ENCODE results near the gene DYRK1A.
A peak's percentile ranks its signal among the peaks of the same experiment; 100 is the strongest.

DYRK1A gene

DNA sequence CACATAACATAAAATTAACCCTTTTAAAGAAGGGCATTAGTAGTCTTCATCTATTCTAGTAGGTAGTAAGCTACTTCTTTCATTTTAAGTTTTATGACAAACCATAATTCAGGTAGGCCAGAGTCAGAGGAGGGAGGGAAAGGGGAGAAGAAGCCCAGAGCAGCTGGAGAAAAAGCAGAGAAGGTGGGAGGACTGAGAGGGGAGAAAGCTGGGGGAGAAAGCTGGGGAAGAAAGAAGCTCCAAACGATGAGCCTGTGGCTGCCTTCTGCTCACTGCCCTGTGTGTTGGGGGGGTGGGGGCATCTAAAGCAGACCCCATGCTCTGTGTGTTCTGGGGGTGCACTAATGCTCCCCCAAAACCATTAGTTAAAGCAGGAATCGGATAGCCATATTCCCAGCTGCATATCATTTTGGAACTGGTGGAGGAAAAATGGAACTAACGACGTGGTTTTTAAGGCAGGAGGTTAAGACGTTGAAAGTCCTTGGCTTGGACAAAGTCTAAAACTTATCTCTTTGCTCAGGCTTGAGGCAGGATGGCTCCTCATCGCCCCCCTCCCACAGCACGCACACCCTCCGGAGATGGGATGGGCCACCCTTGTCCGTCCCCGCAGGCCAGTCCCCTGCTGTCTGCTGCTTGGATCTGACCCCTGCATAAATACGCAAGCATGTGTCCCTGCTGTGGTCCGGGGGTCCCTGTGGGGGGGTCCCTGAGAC lies 184.2 kb downstream of the DYRK1A start:
- no peak for DNase-seq

DNA sequence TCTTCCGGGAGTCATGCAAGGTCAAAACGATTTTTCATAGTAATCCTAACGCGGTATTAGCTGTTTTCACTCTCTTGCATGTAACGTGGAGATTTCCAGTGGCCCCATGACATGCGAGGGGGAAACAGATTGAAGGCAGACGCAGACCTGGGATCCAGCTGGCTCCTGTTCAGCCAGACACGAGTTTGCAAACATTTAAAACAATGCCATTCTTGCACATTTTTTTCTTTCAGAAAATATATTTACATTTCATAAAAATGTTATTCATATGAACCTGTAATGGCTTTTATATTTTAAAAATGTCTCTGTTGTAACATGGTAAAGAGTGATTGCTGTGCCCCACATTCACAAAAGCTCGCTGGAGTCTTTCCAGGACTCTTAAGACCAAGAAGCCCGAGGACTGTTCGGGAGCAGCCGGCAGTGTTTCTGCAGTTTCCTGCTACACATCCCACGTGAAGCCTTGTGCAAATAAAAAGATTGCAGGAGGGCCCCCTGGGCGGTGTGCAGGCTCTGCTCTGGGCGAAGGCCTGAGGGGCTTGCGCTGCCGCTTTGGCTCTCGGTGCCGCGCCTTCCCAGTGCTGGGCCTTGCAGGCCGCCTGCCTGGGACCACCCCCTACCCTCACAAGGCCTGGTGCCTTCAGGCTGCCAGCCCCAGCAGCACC lies 184.9 kb downstream of the DYRK1A start:
- peak; percentile 37 for DNase-seq

- no peak for DNase-seq
Observed at GRCh38 chr21:37551993-37552355, 185.4 kb downstream of the DYRK1A start.

DNA sequence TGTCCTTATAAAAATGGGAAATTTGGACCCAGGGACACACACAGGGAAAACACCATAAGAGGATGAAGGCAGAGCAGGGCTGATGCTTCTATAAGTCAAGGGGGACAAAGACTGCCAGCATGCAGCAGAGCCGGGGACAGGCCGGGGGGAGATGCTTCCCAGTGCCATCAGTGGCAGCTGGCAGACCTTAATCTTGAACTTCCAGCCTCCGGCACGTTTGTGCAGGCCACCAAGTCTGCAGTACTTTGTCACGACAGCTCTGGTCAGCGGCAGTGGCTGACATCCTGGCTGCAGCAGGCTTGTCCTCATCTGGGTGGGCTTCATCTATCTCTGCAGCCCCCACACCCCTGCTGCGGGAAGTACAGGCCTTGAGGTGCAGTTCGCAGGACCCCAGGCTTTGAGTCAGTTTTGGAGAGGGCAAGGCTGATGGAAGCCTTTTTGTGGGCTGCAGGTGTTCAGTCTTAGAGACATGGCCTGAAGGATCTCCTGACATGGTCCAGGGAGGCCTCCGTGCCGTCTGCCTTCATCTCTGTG lies 186.0 kb downstream of the DYRK1A start:
- no peak for DNase-seq

DNA sequence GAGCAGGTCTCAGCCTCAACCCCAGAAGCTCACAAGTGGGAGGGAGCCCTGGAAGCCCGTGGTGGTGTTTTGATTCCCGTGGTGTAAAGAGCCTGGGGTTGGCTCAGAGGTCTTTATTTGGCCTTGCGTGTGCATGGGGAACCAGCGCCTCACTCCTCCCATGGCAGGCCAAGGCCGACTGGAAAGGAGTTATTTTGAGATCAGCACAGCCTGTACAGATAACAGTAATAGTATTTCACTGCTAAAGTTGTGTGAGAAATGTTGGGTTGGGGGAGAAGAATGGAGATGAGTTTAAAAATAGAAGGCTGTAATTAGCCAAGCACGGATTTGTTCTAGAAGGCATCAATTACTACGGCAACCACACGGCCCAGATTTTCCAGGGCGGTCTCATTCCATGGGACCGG lies 186.5 kb downstream of the DYRK1A start:
- no peak for DNase-seq

DNA sequence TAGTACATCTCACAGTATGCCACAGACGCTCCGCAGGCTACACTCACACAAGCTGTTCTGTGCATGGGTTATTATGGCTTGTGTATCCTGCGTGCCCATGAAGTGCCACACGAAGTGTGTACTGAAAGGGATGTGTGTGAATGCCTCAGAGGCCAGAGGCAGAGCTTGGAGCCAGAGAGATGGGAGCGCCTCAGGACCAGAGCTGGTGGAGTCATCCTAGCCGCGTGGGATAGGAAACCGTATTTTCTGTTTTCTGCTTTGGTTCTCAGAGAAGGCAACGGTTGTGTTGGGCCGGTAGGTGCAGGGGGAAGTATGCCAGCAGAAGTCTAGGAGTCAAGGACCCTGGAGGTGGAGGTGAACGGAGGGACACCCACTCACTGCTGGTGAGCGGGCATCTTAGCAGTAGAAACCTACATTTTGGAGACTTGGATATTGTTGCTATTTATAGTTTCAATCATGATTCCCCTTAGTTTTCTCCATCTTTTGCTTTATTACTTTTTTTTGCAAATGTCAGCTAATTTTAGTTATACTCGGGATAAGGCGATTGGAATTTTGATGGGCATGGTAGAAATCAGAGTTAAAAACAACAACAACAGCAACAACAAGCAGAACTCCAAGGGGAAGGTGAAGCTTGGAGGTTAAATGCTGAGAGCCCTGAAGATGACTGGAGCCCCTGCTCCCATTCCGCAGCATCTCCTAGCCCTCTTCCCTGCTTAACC lies 188.2 kb downstream of the DYRK1A start:
- no peak for DNase-seq

GRCh38 chr21:37555672-37556261 lies 189.2 kb downstream of the DYRK1A start:
- no peak for DNase-seq

DNA sequence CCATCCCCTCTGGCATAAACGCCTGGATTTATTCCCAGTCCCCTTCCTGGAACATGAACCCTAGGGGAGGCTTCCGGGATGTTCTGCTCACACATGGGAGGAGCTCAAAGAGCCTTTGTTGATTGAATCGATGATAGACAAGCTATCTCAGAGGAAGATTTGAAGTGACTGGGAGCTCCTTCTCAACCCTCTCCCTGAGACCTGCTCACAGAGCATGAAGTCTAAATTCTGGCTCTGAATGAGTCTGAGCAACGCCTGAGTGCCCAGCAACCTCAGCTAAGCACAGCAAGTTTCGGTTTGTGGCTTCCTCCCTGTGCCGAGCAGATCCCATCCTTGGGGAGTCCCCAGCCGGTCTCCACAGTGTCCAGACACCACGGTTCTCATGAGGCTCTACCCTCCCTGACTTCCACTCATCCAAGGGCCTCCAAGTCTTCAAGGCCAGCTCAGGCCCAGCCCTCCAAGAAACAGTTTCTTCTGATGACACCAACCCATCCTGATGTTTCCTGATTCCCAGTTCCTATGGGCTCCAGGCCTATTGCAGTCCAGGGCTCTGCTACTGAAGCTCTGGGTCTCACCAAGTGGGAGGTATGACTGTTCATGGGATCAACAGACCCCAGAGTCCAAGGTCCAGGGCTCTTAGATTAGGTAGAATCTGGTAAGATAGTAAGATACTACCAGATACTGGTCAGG lies 190.8 kb downstream of the DYRK1A start:
- DNase-seq, result no peak

- DNase-seq, result no peak
Observed at GRCh38 chr21:37558676-37559211, 192.2 kb downstream of the DYRK1A start.

DNA sequence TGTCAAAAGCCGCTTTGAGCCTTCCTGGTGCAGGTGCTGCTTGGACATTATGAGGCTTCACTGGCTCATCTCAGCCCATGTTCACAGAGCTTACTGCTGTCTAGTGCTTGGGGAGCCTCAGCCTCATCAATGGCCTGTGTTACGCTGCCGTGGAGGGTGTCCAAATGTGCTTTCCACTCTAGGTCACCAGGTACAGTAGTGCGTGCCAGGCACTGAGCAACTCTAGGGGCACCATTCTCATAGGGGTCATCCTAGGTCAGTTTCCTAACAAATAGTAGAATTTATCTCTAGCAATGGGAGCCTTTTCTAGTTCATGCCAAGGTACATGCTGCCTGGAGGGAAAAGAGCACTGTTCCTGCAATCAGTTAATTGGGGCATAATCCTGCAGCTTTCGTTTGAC lies 193.8 kb downstream of the DYRK1A start:
- no peak for DNase-seq

- DNase-seq, result no peak
Observed at GRCh38 chr21:37561506-37561905, 194.9 kb downstream of the DYRK1A start.

DNA sequence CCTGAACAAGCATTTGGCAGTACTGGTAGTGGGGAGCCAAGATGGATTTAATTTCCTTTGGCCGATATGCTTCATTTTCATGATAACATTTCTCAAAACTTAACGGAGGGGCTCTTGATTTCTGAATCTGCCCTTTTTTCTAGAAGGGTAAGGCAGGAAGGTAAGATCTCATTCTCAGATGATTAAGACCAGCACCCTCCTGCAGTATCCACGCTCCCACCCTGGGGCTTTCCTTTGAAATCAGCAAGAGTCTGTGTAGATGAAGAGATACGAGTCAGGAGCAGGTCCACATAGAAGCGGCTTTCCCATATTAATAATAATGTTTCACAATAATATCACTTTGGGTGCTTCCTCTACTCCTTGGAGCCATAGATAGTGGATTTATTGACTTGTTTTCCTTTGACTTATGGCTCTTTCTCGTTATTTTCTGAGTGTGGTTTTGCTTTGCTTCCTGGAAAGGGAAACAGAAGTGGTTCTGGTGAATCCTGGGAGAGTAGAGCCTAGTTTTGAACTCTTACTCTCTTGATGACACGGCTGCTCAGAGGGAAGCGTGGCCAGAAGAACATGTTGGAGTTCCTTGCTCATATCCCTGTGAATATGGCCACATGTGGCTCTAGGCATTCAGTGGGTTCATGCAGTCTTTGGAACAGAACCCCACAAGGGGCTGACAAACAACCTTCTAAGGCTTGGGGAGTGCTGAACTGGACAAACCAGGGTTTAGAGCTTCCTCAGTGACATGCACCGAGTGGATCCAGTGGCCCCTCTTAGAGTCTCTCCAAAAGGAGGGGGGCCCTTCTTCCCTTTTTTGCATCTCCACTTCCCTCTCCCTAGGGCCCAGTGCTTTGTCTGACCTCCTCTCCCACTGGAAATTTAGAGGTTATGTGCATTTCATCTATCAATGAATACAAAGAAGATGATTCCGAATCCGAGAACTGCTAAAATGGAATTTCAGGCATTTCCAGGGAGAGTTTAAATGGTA lies 195.7 kb downstream of the DYRK1A start:
- no peak for DNase-seq

GRCh38 chr21:37562920-37563640 lies 196.5 kb downstream of the DYRK1A start:
- DNase-seq, result no peak

DNA sequence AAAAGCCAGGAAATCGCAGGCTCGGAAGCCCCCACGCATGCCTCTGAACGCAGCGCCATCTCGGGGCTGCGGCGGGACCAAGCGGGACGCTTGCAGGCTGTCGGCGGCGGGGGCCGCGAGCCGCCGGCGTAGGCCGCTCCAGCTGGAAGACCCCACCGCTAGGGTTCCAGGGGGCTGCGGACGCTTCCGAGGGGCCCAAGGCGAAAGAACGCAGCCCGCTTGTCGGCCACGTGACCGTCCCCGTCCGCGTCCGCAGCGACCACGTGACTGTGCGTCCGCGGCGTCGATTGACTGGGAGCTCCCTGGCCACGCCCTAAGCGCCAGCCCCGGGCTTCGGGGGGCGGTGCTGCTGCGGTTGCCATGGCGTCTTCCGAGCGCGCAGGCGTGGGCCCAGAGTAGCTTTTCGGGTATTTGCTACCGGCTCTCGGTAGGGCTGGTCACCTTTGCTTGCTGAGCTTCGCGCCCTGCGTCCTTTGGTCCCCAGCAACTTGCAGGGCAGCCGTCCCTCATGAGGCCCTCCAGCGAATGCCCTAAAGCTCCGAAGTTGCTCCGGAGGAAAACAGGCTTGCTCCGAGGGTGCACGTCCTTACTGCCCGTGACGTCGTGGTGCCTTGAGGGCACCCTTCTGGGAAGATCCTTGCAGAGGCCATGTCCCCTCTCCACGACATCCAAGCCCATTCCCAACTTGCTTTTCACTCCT lies 197.2 kb downstream of the DYRK1A start:
- peak; percentile 97 for DNase-seq

DNA sequence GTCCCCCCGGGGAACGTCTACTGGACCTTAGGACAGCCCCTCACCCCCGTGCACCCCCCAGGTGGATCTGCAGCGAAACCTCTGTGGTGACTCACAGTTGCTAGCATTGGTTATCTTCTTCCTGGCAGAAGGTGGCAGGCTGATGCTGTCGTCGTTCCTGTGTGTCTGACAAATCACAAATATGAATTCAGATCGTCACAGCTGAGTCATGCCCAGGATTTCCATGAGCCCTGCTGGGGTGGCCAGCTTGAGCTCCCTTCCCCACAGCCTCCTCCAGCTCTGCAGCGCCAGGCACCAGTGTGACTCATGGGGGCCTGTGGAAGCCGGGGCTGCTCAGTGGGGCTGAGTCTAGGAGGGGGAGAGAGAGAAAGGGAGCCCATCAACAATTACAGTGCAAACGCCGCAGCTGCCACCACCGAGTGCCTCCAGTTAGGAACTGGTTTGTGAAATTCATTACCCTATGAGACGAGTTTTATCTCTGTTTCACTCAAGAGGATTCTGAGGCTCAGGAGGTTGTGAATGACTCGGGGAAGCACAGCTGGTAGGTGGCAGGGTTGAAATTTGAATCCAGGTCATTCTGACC lies 197.9 kb downstream of the DYRK1A start:
- no peak for DNase-seq

DNA sequence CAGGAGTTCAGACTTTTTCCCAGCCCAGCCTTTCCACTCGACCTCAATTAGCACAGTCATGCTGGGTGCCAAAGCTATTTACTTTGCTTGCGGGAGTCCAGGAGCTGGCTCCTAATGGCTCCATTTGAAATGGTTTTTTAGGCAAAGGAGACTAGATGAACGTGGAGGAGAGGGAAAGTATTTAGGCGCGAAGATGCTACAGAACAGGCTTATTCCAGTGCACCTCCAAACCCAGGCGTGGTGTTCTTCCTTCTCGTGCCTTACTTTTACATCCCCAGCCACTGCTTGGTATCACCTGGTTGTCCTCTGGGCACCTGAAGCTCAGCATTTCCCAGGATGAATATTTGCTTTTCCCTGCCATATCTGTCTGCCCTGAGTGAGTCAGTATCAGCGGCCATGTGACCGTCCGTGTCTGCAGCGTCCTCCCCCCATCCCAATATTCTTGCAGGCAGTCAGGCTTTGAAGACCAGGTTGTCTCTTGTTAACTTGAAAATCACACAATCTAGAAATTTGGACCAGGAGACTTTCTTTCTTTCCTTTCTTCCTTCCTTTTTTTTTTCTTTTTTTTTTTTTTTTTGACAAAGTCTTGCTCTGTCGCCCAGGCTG lies 198.5 kb downstream of the DYRK1A start:
- DNase-seq, result no peak

DNA sequence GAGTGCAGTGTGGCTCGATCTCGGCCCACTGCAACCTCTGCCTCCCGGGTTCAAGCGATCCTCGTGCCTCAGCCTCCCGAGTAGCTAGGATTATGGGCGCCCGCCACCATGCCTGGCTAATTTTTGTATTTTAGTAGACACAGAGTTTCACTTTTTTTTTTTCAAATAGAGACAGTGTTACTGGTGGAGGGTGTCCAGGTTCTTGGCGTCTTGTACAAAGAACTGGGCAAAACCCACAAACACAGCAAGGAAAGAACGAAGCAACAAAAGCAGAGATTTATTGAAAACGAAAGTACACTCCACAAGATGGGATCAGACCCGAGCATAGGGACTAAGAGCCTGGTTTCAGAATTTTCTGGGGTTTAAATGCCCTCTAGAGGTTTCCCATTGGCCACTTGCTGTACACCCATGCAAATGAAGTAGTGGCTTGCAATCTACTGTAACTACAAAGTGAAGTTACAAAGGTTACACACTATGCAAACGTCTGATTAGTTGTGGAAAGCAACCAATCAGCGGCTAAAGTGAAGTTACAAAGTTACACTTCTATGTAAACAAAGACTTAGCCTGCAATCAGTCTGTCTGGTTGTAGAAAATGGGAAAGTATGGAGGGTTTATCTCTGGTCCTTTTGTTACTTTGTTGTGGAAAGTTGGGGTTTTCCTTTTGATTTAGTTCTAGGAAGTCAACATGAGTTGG lies 199.1 kb downstream of the DYRK1A start:
- DNase-seq, result no peak
